ENCODE data around the gene ANKUB1. TPM values are rescaled to one million over a fixed set of nuclear protein-coding genes. Genes with fewer than 3 reads are reported as not detected.

Gene ANKUB1
- total and polyA plus RNA-seq, 2 donors (not counting 1 experiment from before 2014, with no cell fraction given), result not detected

DNA sequence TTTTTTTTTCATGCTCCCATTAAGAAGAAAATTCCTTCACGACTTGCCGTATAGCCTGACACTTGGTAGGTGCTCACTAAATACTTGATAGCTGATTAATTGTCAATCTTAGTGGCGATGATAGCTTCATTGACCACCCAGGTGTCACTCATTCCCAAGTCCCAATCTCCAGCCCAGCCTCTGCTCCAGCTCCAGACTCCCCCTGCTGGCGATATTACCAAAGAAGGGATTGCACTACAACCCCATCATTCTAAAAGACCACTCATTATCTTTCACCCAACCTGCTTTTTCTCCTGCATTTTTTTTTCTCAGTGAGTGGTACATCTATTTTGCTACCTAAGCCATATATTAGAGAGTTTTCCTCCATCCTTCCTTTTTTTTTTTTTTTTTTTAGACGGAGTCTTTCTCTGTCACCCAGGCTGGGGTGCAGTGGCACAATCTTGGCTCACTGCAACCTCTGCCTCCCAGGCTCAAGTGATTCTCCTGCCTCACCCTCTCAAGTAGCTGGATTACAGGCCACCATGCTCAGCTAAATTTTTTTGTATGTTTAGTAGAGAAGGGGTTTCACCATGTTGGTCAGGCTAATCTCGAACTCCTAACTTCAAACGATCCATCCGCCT, 20.6 kb downstream of the ANKUB1 start:
- Histone ChIP-seq H3K27ac (ENCODE audit: low read length in 2 of 2) (no peak overlapping the region), H3K4me2 (replicated peaks; ENCODE audit: low read depth, low read length, poor library complexity, severe bottlenecking) (no peak overlapping the region), H3K79me2 (ENCODE audit: control insufficient read depth, insufficient read depth, low read length) (no peaks in the 10 kb centered on the region), H3K4me1 (ENCODE audit: control insufficient read depth in 2 of 2, insufficient read depth in 2 of 2, low read length in 2 of 2) (no peaks in the 10 kb centered on the region), H2AFZ (ENCODE audit: insufficient read depth, low read depth, low read length, poor library complexity, severe bottlenecking) (no peak overlapping the region), H3K36me3 (replicated peaks in 1 of 2; ENCODE audit: control extremely low read depth in 1 of 2, control insufficient read depth in 1 of 2, extremely low read depth in 1 of 2, insufficient read depth in 2 of 2, low read length in 1 of 2) (no peaks in the 10 kb centered on the region), H3K4me3 (ENCODE audit: control extremely low read depth in 1 of 5, extremely low read depth in 1 of 5, insufficient read depth in 1 of 5, low read depth in 2 of 5, low read length in 4 of 5) (no peak overlapping the region), H3K9ac (ENCODE audit: low read length) (no peak overlapping the region), H3K9me3 (ENCODE audit: control extremely low read depth in 1 of 3, control insufficient read depth in 2 of 3, insufficient read depth in 1 of 3, low read length in 2 of 3) (no peaks in the 10 kb centered on the region), H3K27me3 (replicated peaks in 1 of 4; ENCODE audit: control extremely low read depth in 1 of 4, control insufficient read depth in 3 of 4, insufficient read depth in 4 of 4, low read length in 3 of 4) (no peaks in the 10 kb centered on the region), H4K20me1 (ENCODE audit: control insufficient read depth, insufficient read depth, low read length, poor library complexity, severe bottlenecking) (no peaks in the 10 kb centered on the region)
- ChIA-PET CTCF (interaction anchor here (0.6 to 17.2 kb wide), 22 partner anchors 9 to 1582 kb away, joined by 3 to 307 read pairs (median 5); partner anchors contain the start of genes ANKUB1 and COMMD2), POLR2A (no interaction called here)
- DNase-seq (peak; percentile 48), ATAC-seq (ENCODE audit: low read depth) (peak; percentile 51)
- Mint-ChIP-seq H3K27ac (no peak overlapping the region), H3K4me3 (no peak overlapping the region), H3K9me3 (ENCODE audit: insufficient read depth) (no peaks in the 10 kb centered on the region), H3K27me3 (peaks cover 15% of the 10 kb centered on the region), H3K4me1 (no peaks in the 10 kb centered on the region)
- TF ChIP-seq EZH2 (IDR thresholded peaks at IDR 0.05; ENCODE audit: borderline replicate concordance, insufficient read depth, low read depth, low read length, poor library complexity, severe bottlenecking), result no peak
- TF ChIP-seq, protein P1, sequence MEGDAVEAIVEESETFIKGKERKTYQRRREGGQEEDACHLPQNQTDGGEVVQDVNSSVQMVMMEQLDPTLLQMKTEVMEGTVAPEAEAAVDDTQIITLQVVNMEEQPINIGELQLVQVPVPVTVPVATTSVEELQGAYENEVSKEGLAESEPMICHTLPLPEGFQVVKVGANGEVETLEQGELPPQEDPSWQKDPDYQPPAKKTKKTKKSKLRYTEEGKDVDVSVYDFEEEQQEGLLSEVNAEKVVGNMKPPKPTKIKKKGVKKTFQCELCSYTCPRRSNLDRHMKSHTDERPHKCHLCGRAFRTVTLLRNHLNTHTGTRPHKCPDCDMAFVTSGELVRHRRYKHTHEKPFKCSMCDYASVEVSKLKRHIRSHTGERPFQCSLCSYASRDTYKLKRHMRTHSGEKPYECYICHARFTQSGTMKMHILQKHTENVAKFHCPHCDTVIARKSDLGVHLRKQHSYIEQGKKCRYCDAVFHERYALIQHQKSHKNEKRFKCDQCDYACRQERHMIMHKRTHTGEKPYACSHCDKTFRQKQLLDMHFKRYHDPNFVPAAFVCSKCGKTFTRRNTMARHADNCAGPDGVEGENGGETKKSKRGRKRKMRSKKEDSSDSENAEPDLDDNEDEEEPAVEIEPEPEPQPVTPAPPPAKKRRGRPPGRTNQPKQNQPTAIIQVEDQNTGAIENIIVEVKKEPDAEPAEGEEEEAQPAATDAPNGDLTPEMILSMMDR (IDR thresholded peaks at IDR 0.05), result peak; percentile 75
- 69% methylated on average over 5 of the region's 8 CpGs for WGBS (ENCODE audit: insufficient coverage)
- intact Hi-C loops (cut with micrococcal nuclease), result loop anchor here (1.0 kb wide), 1 partner anchor 37 kb away; no protein-coding TSS in a partner anchor

DNA sequence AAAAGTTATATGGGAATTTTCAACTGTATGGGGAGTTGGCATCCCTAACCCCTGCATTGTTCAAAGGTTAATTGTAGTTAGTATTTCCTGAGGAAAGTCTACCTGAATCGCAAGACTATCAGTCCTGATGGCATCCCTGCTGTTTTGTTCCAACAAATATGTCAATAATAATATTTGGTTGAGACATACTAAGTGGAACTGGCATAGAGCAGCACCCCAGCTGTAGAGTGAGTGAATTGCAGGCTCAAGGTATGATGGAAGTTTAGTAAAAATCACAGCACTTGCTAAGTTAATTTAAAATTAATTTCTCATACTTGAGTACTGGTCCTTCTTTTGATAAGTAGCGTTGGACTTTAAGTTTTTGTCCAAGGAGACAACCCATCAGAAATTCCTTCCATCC, 22.1 kb downstream of the ANKUB1 start:
- intact Hi-C loops (cut with micrococcal nuclease), result no loop called here
- no peak overlapping the region for H3K4me3 Mint-ChIP-seq
- POLR2A ChIA-PET, result no interaction called here

More for the DNA sequence above, 22.1 kb downstream of the ANKUB1 start:
- CTCF ChIA-PET, result interaction anchor here (0.9 to 17.2 kb wide), 19 partner anchors 7 to 650 kb away, joined by 3 to 307 read pairs (median 4); partner anchors contain the start of gene COMMD2
- Histone ChIP-seq H3K27me3 (replicated peaks in 1 of 4; ENCODE audit: control extremely low read depth in 1 of 4, control insufficient read depth in 3 of 4, insufficient read depth in 4 of 4, low read length in 3 of 4) (no peaks in the 10 kb centered on the region), H3K4me3 (ENCODE audit: control extremely low read depth in 1 of 5, extremely low read depth in 1 of 5, insufficient read depth in 1 of 5, low read depth in 2 of 5, low read length in 4 of 5) (no peak overlapping the region), H3K79me2 (ENCODE audit: control insufficient read depth, insufficient read depth, low read length) (no peaks in the 10 kb centered on the region), H3K27ac (ENCODE audit: low read length in 2 of 2) (no peak overlapping the region), H3K9ac (ENCODE audit: low read length) (no peak overlapping the region), H3K9me3 (ENCODE audit: control extremely low read depth in 1 of 3, control insufficient read depth in 2 of 3, insufficient read depth in 1 of 3, low read length in 2 of 3) (no peaks in the 10 kb centered on the region), H4K20me1 (ENCODE audit: control insufficient read depth, insufficient read depth, low read length, poor library complexity, severe bottlenecking) (no peaks in the 10 kb centered on the region), H2AFZ (ENCODE audit: insufficient read depth, low read depth, low read length, poor library complexity, severe bottlenecking) (no peak overlapping the region), H3K4me2 (replicated peaks; ENCODE audit: low read depth, low read length, poor library complexity, severe bottlenecking) (no peak overlapping the region), H3K4me1 (ENCODE audit: control insufficient read depth in 2 of 2, insufficient read depth in 2 of 2, low read length in 2 of 2) (no peaks in the 10 kb centered on the region), H3K36me3 (replicated peaks in 1 of 2; ENCODE audit: control extremely low read depth in 1 of 2, control insufficient read depth in 1 of 2, extremely low read depth in 1 of 2, insufficient read depth in 2 of 2, low read length in 1 of 2) (no peaks in the 10 kb centered on the region)
- no peak for ATAC-seq (ENCODE audit: low read depth)
- peaks cover 24% of the 10 kb centered on the region for H3K27me3 Mint-ChIP-seq
- H3K27ac Mint-ChIP-seq, result no peak overlapping the region
- H3K9me3 Mint-ChIP-seq (ENCODE audit: insufficient read depth), result no peaks in the 10 kb centered on the region
- H3K4me1 Mint-ChIP-seq, result no peaks in the 10 kb centered on the region
- TF ChIP-seq, protein P1 (IDR thresholded peaks at IDR 0.05), result no peak
- no peak for TF ChIP-seq EZH2 (IDR thresholded peaks at IDR 0.05; ENCODE audit: borderline replicate concordance, insufficient read depth, low read depth, low read length, poor library complexity, severe bottlenecking)
- DNase-seq, result no peak
- no CpG with 5 or more reads among the region's 2 CpGs for whole genome bisulfite sequencing (ENCODE audit: insufficient coverage)
